Measurements from ENCODE around the gene HEATR9.

The HEATR9 gene

DNA sequence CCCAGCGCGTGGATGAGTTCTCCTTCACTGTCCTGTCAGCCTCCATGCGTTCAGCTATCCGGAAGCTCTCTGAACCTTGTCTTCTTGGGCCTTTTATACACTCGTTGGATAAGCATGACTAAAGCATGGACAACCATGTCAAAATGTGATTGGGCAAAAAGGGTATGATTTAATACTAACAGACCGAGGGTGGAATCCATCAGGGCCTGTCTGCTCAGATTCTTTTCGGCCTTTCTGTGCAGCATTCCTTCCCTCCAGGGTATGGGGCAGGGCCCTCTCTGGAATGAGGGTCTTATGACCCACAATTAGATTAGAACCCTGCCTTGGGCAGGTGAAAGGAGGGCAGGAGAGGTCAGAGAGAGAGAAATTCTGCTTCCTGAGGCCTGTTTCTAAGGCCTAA, 25.5 kb upstream of the HEATR9 start:
- no peak for DNase-seq

DNA sequence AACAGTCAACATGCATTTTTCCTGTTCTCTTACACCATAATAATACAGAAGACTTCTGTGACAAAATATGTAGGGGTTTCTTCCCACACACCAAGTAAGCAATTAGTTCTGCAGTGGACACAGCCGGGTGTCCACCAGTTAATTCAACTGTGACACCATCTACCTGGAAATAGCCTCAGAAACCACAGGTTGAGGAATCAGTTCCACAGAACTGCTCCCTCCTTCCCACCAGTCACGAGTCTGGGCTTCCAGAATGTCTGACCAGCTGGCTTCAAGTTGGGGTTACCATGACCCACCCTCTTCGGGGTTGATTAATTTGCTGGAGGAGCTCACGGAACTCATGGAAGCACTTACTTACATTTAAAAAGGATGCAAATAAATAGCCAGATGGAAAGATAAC, 25.1 kb upstream of the HEATR9 start:
- no peak for DNase-seq

DNA sequence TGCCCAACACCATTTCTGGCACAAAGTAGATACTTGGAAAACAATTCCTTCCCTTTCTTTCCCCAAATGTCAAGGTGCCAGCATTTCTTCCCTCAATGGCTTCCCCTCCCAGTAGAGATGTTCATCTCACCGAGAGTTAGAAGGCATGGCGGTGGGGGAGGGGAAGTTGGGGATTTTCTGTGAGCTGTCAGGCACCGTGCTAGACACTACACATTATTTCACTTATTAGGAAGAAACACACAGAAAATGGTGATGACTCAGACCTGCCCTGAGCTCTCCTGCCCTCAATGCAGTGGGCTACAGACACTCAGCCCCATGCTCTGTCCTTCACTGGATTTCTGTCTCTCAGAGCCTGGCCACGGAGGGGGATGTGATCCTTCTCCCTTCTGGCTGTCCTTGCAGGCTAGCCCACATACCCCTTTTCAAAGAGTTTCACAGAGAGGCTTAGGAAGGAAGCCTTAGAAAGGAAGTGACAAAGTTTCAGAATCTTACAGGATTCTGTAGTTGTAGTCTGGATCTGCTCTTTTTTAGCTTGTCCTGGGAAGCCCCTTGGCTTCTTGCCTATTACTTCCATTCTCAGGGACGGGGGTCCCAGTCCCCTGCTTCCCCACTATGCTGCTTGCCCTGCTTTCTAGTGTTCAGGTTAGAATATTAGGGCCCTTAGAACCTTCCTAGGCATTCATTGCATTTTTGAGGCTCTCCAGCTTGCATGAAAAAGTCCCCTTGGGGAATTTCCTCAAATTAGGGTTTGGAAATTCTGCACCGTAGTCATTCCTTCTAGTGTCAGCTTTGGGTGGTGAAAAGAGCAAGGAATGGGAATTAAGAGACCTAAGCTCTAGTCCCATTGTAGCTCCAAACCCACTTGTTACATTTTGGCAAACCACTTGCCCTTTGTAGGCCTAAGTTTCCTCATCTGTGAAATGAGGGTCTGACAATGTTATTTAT, 23.7 kb upstream of the HEATR9 start:
- DNase-seq, result peak; percentile 80

DNA sequence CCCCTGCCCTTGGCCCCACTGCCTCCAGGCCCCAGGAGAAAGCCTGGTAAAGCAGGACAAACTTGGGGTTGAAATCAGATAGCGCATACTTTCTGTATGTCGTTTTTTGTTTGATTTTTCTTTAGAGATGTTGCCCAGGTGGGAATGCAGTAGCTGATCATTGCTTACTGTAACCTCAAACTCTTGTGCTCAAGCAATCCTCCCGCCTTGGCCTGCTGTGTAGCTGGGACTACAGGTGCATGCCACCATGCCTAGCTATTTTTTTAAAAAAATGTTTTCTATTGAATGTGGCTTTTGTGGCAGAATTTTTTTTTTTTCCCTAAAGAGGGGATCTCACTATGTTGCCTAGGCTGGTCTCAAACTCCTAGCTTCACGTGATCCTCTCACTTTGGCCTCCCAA, 22.6 kb upstream of the HEATR9 start:
- DNase-seq, result no peak

DNA sequence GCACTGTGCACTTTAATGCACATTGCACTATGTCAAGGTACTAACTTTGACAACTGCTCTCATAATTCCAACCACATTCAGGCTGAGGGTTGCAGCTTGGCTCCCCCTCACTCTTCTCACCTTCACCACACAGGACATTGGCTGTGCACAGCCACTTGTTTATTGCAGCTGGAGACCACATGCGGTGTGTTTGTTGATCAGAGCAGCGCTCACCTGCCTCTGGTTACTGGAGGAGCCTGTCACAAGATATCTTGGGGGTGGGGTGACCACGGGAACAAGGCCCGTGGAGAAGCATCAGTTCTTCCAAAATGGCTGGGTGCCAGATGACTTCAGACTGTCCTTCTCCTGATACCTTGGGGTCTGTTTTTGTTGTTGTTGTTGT, 22.1 kb upstream of the HEATR9 start:
- DNase-seq, result no peak

DNA sequence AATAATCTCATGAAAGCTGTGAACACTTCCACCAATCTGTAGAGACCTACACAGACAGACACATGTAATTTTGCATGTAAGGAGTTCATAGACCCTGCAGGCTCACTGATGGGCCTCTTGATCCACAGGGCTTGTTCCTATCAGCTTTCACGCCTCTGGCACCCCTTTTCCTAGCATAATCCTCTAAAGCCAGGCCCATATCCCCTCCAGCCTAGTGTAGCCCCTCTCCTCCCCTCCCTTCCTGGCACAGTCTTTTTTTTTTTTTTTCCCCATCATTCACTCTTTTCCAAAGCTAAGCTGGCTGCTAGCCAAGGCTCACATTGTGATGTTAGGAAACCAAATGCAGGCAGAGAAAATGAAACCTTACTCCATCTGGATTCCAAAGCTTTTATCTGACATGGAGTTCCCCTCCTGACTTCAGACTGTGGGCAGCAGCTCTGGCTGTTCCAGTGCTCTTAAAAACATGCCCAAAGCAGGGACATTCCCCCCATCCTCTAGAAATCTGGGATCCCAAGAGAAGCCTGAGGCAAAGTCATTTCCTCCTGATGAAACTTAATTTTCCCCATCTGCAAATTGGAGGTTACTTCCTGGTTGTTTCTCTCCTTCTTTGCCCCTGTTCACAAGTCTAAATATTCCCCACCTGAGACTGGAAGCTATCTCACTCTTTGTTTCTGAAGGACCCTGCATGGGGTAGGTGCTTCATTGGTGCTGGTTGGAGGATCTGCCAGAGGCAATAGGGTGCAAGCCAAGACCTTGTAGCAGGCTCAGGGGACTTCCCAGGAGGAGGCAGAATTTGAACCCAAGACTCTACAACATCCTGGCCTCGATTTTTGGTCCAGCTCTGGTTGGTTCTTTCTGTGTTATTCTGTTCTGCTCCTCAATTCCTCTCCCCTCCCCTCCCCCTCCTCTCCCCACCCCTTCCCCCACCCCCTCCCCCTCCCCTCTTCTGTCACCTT, 21.4 kb upstream of the HEATR9 start:
- DNase-seq, result no peak

DNA sequence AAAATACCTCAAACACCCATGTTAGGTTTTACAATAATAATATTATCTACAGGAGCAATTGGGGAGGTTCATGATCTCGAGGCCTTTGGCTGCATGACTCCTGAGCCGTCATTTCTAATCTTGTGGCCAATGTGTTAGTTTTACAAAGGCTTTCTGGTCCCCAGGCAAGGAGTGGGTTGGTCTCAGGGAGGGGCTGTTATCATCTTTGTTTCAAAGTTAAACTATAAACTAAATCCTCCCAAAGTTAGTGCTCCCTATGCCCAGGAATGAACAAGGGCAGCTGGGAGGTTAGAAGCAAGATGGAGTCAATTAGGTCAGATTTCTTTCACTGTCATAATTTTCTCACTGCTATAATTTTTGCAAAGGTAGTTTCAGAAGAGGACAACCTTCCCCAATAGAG, 20.6 kb upstream of the HEATR9 start:
- no peak for DNase-seq

DNA sequence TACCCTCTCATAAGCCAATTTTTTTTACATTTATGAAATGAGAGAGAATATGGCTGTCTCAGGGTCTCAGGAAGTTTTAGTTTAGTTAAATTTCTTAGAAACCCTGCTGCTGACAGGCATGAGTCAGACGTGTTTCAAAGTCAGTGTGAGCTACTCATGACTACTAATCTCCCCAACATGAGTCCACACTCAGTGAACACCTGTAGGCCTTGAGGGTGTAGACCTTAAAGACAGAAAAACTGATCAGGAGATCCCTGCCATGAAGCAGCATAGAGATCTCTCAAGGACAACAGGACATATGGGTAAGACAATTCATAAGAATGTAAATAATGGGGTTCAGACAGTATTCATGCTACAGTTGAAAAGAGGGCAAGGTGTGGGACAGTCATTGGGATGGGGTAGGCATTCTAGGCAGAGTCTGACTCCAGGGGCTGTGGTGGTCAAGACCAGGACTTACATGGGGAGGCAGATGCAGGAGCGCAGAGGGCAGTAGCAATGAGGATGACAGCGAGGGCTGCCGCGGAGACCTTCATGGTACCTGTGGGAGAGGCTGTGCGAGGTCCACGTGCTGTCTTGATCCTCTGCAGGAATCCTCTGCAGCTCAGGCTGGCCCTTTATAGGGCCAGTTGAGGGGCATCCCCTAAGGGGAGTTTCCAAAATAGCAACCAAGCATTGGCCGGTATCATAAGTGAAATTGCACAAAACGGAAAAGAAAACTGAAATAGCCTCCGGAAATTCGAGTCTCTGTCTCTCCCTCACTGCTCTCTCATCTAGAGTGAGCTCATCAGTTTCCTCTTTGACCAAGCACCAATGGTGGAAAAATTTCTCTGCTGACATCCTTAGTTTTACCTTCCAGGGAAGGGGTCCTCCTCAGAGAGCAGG, 11.3 kb upstream of the HEATR9 start, which contains the start of gene CCL5:
CCL5 (minus strand) TSS at position 588 of the 882 bp plus-strand sequence.
- DNase-seq, result peak; percentile 90

DNA sequence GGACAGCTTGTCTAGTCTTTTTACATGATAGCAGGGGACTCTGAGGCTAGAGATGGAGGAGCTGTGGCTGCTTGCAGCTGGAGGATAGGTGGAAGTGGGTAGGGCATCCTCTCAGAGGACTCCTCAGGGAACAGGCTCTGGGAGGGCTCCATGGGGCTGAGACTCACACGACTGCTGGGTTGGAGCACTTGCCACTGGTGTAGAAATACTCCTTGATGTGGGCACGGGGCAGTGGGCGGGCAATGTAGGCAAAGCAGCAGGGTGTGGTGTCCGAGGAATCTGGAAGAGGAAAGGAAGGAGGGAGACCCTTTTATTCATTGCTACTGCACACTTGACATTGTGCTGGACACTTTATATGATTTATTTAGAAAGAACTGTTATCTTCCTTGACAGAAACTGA, 9.7 kb upstream of the HEATR9 start:
- DNase-seq, result no peak

DNA sequence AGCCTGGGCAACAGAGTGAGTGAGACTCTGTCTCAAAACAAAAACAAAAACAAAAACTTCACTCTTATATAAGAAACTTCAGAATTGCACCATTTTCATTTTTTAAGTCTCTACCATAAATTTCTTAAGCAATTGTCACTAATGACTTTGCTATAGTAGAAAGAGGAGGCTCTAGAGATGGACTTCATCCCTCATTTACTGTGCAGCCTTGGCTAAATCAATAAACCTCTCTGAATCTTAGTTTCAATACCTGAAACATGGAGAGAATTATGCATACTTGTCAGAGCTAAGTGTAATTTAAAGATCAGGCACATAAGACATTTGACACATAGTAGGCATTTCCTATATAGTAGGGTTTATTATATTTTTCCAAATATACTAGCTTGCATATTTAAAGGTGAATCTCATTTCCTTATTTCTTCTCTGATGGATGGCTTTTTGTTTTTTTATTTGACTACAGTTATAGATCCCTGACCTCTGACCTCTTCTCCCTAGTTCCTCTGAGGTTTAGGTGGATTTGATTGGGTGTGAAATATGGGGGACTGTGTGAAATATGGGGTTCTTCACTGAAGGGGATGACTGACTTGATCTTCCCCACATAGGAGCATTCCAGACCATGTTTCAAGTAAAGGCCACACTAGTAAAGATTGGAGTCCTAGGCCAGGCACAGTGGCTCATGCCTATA, 8.8 kb upstream of the HEATR9 start:
- DNase-seq, result no peak

DNA sequence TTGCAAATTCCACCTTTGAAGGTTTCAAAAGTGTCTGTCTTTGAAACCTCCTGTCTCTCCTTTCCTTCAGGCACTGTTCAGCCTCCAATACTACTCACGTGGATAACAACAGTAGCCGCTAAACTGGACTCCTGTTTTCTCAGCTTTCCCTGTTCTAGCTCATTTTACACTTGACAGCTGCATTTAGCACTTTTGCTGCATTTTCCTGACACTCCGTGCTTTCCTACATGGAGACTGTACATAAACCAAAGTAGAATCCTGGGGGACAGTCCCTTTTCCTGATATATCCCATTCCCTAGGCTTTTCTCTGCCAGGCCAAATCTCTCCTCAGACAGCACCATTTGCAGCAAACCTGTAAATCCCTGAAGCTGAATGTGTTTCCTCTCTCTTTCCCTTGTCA, 7.8 kb upstream of the HEATR9 start:
- DNase-seq, result no peak

DNA sequence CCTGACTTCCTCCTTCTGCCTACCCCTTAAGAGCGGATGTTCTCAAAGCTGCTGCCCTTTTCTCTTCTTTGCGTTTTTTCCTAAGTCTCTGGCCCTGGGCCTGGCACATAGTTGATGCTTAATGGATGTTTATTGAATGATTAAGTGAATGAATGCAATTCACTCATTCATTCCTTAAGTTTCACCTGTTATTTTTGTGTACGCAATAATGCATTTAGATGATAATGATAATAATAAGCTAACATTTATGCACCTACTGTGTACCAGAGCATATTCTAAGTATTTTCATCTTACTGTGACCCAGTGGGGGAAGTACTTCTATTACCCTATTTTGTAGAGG, 7.1 kb upstream of the HEATR9 start:
- no peak for DNase-seq

DNA sequence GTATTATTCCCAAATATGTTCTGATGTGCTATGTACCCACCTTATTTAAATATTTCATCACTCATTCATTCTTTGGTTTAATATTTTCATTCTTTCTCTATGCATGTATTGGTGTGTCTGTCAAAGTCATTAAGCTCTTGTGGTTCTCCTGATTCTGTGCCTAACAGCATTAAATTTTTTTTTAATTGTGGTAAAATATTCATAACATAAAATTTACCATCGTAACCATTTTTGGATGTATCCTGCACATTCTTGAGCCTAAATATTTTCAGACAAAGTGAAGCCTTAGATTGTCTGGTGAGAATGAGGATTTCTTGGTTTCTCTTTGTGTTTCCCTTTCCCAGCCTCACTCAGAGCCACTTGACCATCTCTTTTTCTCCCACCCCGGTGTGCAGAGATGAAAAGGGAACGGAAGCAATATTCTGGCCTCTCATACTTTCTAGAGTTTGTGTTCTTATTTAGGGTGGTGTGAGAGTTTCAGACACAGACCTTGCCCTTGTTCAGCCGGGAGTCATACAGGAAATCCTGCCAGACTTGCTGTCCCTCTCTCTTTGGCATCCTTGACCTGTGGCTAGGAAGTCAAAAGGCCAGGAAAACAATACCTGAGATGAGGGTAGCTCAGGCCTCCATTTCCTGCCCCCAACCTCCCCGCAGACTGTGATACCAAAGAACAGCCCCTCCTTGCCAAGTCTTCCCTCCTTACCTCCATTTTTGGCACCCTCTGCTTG, 6.5 kb upstream of the HEATR9 start:
- no peak for DNase-seq

DNA sequence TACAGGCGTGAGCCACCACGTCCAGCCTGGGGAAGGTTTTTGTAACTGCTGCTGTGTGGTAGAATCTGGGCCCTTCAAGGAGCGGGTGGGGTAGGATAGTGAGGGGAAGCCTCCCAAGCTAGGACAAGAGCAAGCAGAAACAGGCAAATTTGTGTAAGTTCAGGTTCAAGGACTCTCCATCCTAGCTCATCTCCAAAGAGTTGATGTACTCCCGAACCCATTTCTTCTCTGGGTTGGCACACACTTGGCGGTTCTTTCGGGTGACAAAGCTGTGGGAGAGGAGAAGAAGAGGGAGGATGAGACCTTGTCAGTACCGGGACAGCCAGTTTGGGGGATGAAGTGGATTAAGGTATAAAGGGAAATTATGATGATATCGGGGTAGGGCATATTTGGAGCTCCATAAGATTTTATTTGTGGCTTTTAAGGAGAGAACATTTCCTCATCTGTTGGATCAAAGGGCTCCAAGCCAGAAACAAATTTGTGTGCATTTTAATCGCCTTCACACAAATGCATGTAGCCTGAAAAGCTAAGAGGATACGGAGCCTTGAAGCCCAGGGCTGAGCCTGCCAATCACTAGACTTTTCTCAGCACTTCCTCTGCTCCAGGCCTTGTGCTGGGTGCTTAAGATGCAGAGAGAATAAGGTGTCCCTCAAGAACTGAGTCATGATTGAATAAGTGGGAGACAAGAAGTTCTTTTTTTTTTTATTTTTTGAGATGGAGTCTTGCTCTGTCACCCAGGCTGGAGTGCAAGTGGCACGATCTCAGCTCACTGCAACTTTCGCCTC, 3.7 kb upstream of the HEATR9 start:
- DNase-seq, result no peak

DNA sequence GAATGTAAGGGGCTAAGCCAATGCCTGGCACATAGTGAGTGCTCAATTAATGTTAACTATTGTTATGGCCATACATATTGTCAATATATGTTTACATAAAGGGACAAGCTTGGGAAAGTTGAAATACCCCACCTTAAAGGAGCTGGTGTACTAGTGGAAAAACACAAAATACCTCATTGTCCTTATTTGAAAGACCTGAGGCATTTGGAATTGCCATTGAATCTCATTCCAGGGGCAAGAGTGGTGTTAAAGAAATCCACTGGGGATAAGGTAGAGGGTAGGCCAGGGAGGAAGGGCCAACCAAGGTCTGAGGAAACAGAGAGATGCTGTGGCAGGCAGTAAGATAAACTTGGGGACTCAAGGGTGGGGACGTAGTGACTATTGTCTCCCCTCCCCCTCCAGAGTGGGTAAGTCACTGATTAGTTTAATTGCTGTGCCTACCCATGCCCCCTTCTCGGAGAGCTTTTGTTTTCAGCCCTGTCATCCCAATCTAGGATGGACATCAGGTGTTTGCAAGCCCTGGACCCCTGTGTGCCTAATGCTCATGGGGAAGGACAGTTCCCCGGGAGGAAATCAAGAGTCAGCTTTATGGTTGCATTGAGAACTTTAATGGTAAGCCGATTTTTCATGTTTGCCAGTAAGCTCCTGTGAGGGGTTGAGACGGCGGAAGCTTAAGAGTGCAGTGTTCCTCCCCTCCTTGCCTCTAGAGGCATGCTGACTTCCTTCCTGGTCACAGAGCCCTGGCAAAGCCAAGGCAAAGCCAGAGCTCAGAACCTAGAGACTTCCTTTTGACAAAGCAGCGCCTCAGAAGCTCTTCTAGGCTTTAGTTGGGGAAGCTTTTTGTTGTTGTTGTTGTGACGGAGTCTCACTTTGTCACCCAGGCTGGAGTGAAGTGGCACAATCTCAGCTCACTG, 2.5 kb upstream of the HEATR9 start:
- DNase-seq, result peak; percentile 20

DNA sequence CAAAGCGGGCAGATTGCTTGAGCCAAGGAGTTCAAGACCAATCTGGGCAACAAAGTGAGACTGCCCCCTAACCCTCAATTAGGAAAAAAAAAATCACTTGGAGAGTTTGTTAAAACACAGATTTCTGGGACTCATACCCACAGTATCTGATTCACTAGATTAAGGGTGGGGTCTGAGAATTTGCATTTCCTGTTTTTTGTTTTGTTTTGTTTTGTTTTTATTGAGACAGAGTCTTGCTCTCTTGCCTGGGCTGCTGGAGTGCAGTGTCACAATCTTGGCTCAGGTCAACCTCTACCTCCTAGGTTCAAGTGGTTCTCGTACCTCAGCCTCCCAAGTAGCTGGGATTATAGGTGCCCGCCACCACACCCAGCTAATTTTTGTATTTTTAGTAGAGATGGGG, 1.1 kb downstream of the HEATR9 start:
- DNase-seq, result no peak

DNA sequence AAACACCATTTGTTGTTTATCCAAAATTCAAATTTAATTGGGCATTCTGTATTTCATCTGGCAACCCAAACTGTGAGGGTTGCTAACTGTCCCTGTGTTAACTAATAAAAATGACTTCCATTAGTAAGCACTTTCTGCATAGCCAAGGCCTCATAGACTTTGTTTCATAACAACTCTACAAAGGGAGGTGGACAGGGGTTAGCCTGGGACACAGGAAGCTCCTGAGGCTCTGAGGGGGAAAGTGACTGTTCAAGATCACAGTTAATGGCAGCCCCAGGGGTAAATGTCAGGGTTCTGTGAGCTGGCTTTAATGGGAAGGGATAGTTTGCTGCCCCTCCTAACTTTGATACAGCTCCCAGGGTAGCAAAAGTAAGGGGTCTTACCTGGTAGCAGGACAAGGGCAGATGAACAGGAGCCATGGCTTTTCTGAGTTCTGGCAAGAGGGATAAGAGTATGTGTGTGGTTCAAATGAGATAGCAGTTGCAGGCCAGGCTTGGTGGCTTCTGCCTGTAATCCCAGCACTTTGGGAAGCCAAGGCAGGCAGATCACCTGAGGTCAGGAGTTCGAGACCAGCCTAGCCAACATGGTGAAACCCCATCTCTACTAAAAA, 2.2 kb downstream of the HEATR9 start:
- no peak for DNase-seq

DNA sequence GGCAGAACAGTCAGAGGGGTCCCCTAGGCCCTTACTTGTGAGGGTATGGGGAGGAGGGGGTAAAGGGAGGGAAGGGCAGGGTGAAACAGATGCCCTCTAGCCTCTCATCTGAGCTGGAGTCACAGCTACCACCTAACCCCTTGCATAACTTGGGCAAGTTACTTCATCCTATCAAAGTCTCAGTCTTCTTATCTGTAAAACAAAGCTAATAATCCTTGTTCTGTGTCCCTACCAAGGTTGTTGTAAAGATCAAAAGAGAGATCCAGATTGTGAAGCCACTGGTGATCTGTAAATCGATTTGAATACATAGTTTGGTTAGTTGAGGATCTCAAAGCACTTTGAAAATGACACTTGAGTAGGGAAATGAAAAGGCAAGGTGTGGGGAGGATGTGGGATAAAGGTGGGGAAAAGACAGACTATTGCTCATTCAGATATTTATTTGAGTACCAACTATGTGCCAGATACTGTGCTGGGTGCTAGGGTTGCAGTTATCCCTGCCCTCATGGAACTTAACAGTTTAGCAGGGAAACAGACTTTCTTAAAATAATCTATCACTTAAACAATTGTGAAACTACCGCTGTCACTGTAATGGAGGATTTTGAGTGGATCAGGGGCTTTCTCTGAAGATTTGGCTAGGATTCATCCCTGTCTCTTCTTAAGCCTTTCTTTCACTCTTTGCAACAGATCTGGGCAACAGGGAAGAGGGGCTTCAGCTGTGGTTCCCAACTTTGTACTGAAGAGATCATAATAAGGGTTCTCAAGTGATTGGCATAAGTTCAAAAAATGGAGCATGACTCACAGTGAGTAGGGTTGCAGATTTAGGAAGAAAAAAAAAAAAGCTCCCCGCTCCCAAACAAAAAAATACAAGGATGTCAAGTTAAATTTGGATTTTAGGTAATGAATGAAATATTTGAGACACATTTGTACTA, 3.0 kb downstream of the HEATR9 start:
- DNase-seq, result peak; percentile 16

Data from MV-4-11 (cell line).